Frontal cortex (tissue), 4 donors: Measurements from ENCODE around the gene NLRP8. TPM values are rescaled to one million over a fixed set of nuclear protein-coding genes. Genes with fewer than 3 reads are reported as not detected.
"Not testable (repeated sequence)": the region's sequence is repeated elsewhere in the genome, so short reads cannot be mapped to it uniquely, and the experiment has no call there.

Experiments
- DNase-seq, 2 donors: peaks; one replicate each; pipeline ENCODE4 v3.0.0; 2012; ENCODE audit warnings: low spot score in 2 of 2
- FAIRE-seq: peaks from 2 replicates; lab custom pipeline; 2012; peaks lifted over from hg19 to GRCh38; lab: Jason Lieb, UNC
- total RNA-seq: library from RNA; depleted of rRNA; stranded (reverse); fragments of >200 nt; gene quantifications from one replicate; pipeline ENCODE4 v1.2.3, GENCODE V29; 2014
- donor health status: control.
- donor health status: control.
- donor health status: control.

Gene NLRP8
- not detected for total RNA-seq

- DNase-seq, result no peak
- no peak for FAIRE-seq
These were observed at the start of gene NLRP8 for GRCh38 chr19:55947532-55947931. TSS of gene NLRP8 (plus strand) at chr19:55947832.

GRCh38 chr19:55898911-55899310 is 48.7 kb upstream of the NLRP8 start:
- no peak for DNase-seq
- FAIRE-seq, result no peak

GRCh38 chr19:55901369-55902079 is 46.1 kb upstream of the NLRP8 start:
- DNase-seq, result no peak
- FAIRE-seq, result no peak

GRCh38 chr19:55902080-55902751 is 45.4 kb upstream of the NLRP8 start:
- FAIRE-seq, result no peak
- DNase-seq, result no peak

- no peak for FAIRE-seq
These were observed 40.3 kb upstream of the NLRP8 start for GRCh38 chr19:55907286-55907685.

GRCh38 chr19:55907746-55908145 is 39.9 kb upstream of the NLRP8 start:
- FAIRE-seq (no peak), DNase-seq (no peak)

More at GRCh38 chr19:55907286-55907685, 40.3 kb upstream of the NLRP8 start:
- no peak for DNase-seq

GRCh38 chr19:55909801-55910200 is 37.8 kb upstream of the NLRP8 start:
- no peak for FAIRE-seq
- DNase-seq, result no peak

GRCh38 chr19:55912916-55913315 is 34.7 kb upstream of the NLRP8 start:
- FAIRE-seq (no peak), DNase-seq (no peak)

GRCh38 chr19:55913643-55914268 is 33.9 kb upstream of the NLRP8 start:
- FAIRE-seq (no peak), DNase-seq (no peak)

- DNase-seq (no peak), FAIRE-seq (no peak)
These were observed 24.1 kb upstream of the NLRP8 start for GRCh38 chr19:55923556-55923955.

GRCh38 chr19:55927991-55928390 is 19.6 kb upstream of the NLRP8 start:
- no peak for DNase-seq
- FAIRE-seq, result no peak

GRCh38 chr19:55929258-55929657 is 18.4 kb upstream of the NLRP8 start:
- not testable (repeated sequence) for FAIRE-seq, DNase-seq

GRCh38 chr19:55930996-55931515 is 16.6 kb upstream of the NLRP8 start:
- FAIRE-seq (no peak), DNase-seq (no peak)

GRCh38 chr19:55931936-55932386 is 15.7 kb upstream of the NLRP8 start, which contains the start of gene NLRP13:
TSS of gene NLRP13 (minus strand) at chr19:55932336. CDS start at chr19:55932311, 25 bp downstream.
- DNase-seq (no peak), FAIRE-seq (no peak)

GRCh38 chr19:55935206-55935605 is 12.4 kb upstream of the NLRP8 start:
- no peak for FAIRE-seq

GRCh38 chr19:55939206-55939605 is 8.4 kb upstream of the NLRP8 start:
- DNase-seq, result no peak
- FAIRE-seq, result no peak

More at GRCh38 chr19:55935206-55935605, 12.4 kb upstream of the NLRP8 start:
- no peak for DNase-seq

GRCh38 chr19:55940306-55940705 is 7.3 kb upstream of the NLRP8 start:
- DNase-seq, result no peak
- no peak for FAIRE-seq

GRCh38 chr19:55950566-55950965 is 2.9 kb downstream of the NLRP8 start:
- FAIRE-seq, DNase-seq: not testable (repeated sequence)

GRCh38 chr19:55956431-55956830 is 8.8 kb downstream of the NLRP8 start:
- DNase-seq, result no peak
- no peak for FAIRE-seq

- FAIRE-seq (no peak), DNase-seq (no peak)
These were observed 10.7 kb downstream of the NLRP8 start for GRCh38 chr19:55958356-55958755.
